HG03575 (cell line): ENCODE results near the gene CKAP2.
"Not testable (repeated sequence)": the region's sequence is repeated elsewhere in the genome, so short reads cannot be mapped to it uniquely, and the experiment has no call there.

ENCODE experiments used
- ATAC-seq: cut with Tn5 transposase; IDR thresholded peaks from one replicate; pipeline ENCODE4 v1.9.1; 2021; ENCODE audit not compliant: unreplicated experiment, insufficient number of reproducible peaks, low FRiP score; ENCODE audit errors: extremely low read depth

The CKAP2 gene

GRCh38 chr13:52454820-52455676, at the start of gene CKAP2:
Gene CKAP2 (plus strand): TSS chr13:52455478. CDS start chr13:52455557, 79 bp downstream.
- ATAC-seq = peak; percentile 37

GRCh38 chr13:52405767-52406494, 49.3 kb upstream of the CKAP2 start, which contains the start of gene THSD1:
Gene THSD1 (minus strand): TSS chr13:52406172. CDS start chr13:52402600, 3,572 bp downstream.
- no peak for ATAC-seq

GRCh38 chr13:52406629-52407028, 48.6 kb upstream of the CKAP2 start:
- no peak for ATAC-seq

GRCh38 chr13:52407436-52407835, 47.8 kb upstream of the CKAP2 start:
- ATAC-seq = not testable (repeated sequence)

- ATAC-seq = not testable (repeated sequence)
Observed at GRCh38 chr13:52408071-52408658, 47.1 kb upstream of the CKAP2 start.

GRCh38 chr13:52411629-52412028, 43.6 kb upstream of the CKAP2 start:
- ATAC-seq = peak; percentile 75

GRCh38 chr13:52412128-52412527, 43.1 kb upstream of the CKAP2 start:
- ATAC-seq = no peak

GRCh38 chr13:52414051-52414450, 41.2 kb upstream of the CKAP2 start:
- ATAC-seq = no peak

GRCh38 chr13:52414963-52415362, 40.3 kb upstream of the CKAP2 start:
- no peak for ATAC-seq

- ATAC-seq = no peak
Observed at GRCh38 chr13:52419080-52419479, 36.2 kb upstream of the CKAP2 start.

- no peak for ATAC-seq
Observed at GRCh38 chr13:52421216-52421615, 34.1 kb upstream of the CKAP2 start.

- no peak for ATAC-seq
Observed at GRCh38 chr13:52428295-52428694, 27.0 kb upstream of the CKAP2 start.

- no peak for ATAC-seq
Observed at GRCh38 chr13:52432456-52432855, 22.8 kb upstream of the CKAP2 start.

GRCh38 chr13:52446265-52446664, 9.0 kb upstream of the CKAP2 start:
- ATAC-seq = no peak

GRCh38 chr13:52447354-52447753, 7.9 kb upstream of the CKAP2 start:
- ATAC-seq = no peak

- ATAC-seq = no peak
Observed at GRCh38 chr13:52447815-52448552, 7.3 kb upstream of the CKAP2 start.

- ATAC-seq = peak; percentile 0
Observed at GRCh38 chr13:52449331-52450011, 5.8 kb upstream of the CKAP2 start.

GRCh38 chr13:52450012-52450792, 5.1 kb upstream of the CKAP2 start, which contains the start of gene VPS36:
Gene VPS36 (minus strand): TSS chr13:52450634. CDS start chr13:52450594, 40 bp downstream.
- ATAC-seq = peak; percentile 27
